ENCODE data around the gene AOPEP. TPM values are rescaled to one million over a fixed set of nuclear protein-coding genes. Genes with fewer than 3 reads are reported as not detected.

AOPEP gene
- total and polyA plus RNA-seq, 9 of the 15 experiments (the other 6 are each of a cell fraction or from before 2014, with no cell fraction given) = 4.5 to 19.3 (median 13.5) TPM

GRCh38 chr9:94905606-94906005, 179.1 kb downstream of the AOPEP start:
- H3K9me1 ChIP-seq (ENCODE audit: control insufficient read depth, insufficient read depth, low read length) = no peaks in the 10 kb centered on the region
- H4K20me1 ChIP-seq (replicated peaks; ENCODE audit: control insufficient read depth, insufficient read depth, low read length) = no peaks in the 10 kb centered on the region
- H3K27me3 ChIP-seq (ENCODE audit: control insufficient read depth in 2 of 2, insufficient read depth in 2 of 2, low read length in 2 of 2) = no peaks in the 10 kb centered on the region
- DNase-seq (ENCODE audit: extremely low read depth in 1 of 4, low spot score in 3 of 4) = no peak
- in situ Hi-C loops (cut with MboI) (no loop called here), intact Hi-C loops (cut with micrococcal nuclease) (no loop called here)
- no peaks in the 10 kb centered on the region for H3K36me3 ChIP-seq (ENCODE audit: control insufficient read depth, insufficient read depth, low read length)
- no peak overlapping the region for H3K4me2 ChIP-seq (ENCODE audit: insufficient read depth, low read length)
- ATAC-seq = no peak
- no peak overlapping the region for H3K27ac ChIP-seq (ENCODE audit: extremely low read depth, low read depth, low read length)
- H3K9me3 ChIP-seq (replicated peaks; ENCODE audit: control insufficient read depth, insufficient read depth, low read depth, low read length) = no peaks in the 10 kb centered on the region
- H3K4me3 ChIP-seq = no peak overlapping the region
- CTCF ChIA-PET (ENCODE audit: low intra/inter-chr PET ratio) = no interaction called here
- TF ChIP-seq MEIS2 (IDR thresholded peaks at IDR 0.05; ENCODE audit: partially characterized antibody) (peak; percentile 66), PBX2 (CRISPR knock-in tag; IDR thresholded peaks at IDR 0.05; ENCODE audit: low read depth) (no peak), PBX2 (tag; conservative IDR thresholded peaks at IDR 0.05; ENCODE audit: low read depth) (peak; percentile 84), PKNOX1 (IDR thresholded peaks at IDR 0.05) (peak; percentile 67), HDAC3 (IDR thresholded peaks at IDR 0.05; ENCODE audit: borderline replicate concordance, partially characterized antibody) (no peak)
- FAIRE-seq = no peak
- H3K4me1 ChIP-seq (replicated peaks in 1 of 2; ENCODE audit: control insufficient read depth in 2 of 2, insufficient read depth in 2 of 2, low read length in 2 of 2) = peaks cover 0 to 7% of the 10 kb centered on the region in 2 experiments; a peak in 3 of 5 replicates
- H2AFZ ChIP-seq (ENCODE audit: low read depth, low read length) = no peak overlapping the region
- no peak overlapping the region for H3K9ac ChIP-seq (ENCODE audit: insufficient read depth in 1 of 2, low read depth in 2 of 2, low read length in 2 of 2)
- WGBS (ENCODE audit: insufficient coverage, low coverage, missing lambda C conversion rate) = 85% methylated on average over 1 of the region's 2 CpGs
- H3K79me2 ChIP-seq (ENCODE audit: control insufficient read depth, insufficient read depth, low read length) = no peaks in the 10 kb centered on the region
- BruUV-seq (replicated peaks) = no TSS peak
- POLR2A ChIA-PET = interaction anchor here (0.6 kb wide), 1 partner anchor 1527 kb away, joined by 3 read pairs; no protein-coding TSS in a partner anchor

Measured in K562 (cell line).